ENCODE results near the gene GPR160.

DNA sequence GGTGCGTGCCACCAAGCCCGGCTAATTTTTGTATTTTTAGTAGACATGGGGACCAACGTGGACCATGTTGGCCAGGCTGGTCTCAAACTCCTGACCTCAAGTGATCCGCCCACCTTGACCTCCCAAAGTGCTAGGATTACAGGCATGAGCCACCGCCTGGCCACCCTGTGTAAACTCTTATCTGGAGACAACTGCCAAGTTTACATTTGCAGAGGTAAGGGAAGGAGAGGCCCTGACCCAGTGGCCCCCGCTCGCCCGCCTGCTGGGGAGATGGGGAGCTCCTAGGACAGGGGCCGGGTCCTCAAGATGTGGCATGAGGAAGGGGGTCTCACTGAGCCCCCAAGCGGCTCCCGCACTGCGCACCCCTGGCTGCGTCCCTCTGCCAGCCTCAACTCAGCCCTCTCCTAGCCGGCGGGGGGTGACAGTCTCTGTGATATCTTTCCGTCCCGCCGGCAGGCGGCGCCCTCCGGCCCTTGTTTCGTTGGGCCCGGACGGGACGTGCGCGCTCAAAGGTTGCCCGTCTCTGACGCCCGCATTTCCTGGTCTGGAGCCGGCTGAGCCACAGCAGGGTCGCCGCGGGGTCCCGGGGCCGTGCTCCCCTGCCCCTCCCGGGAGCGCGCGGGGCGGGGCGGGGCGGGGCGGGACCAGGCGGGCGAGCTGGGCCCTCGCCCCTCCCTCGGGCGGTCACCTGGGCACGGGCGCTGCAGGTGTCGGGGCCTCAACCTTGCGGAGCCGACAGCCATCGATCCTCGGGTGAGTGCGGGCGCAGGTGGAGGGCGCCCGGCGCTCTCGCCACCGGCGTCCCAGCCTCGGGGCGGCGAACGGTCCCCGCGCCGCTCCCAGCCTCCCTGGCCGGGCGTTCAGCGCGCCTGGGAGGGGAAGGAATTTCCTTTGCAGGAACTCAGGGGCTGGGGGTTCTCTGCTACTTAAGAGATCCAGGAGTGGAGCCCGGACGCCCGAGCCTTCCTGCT, at the start of gene GPR160:
- TF ChIP-seq CTCF (IDR thresholded peaks at IDR 0.05): peak; percentile 57 to 96 (median 79)
- peak; percentile 86 for TF ChIP-seq POLR2A (IDR thresholded peaks at IDR 0.05)
- TF ChIP-seq POLR2AphosphoS5 (IDR thresholded peaks at IDR 0.05): peak; percentile 71 to 92 (median 92)

All from transverse colon (tissue), 4 donors.